ENCODE measurements around the gene LRP1B.

GRCh38 chr2:141027221-141027620 is 1103.6 kb downstream of the LRP1B start:
- TF ChIP-seq, protein P1, sequence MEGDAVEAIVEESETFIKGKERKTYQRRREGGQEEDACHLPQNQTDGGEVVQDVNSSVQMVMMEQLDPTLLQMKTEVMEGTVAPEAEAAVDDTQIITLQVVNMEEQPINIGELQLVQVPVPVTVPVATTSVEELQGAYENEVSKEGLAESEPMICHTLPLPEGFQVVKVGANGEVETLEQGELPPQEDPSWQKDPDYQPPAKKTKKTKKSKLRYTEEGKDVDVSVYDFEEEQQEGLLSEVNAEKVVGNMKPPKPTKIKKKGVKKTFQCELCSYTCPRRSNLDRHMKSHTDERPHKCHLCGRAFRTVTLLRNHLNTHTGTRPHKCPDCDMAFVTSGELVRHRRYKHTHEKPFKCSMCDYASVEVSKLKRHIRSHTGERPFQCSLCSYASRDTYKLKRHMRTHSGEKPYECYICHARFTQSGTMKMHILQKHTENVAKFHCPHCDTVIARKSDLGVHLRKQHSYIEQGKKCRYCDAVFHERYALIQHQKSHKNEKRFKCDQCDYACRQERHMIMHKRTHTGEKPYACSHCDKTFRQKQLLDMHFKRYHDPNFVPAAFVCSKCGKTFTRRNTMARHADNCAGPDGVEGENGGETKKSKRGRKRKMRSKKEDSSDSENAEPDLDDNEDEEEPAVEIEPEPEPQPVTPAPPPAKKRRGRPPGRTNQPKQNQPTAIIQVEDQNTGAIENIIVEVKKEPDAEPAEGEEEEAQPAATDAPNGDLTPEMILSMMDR (IDR thresholded peaks at IDR 0.05; ENCODE audit: low read length): no peak
- no peak for TF ChIP-seq EZH2phosphoT487 (IDR thresholded peaks at IDR 0.05; ENCODE audit: low read length)
